Neural cell (in vitro differentiated cells): ENCODE results near the gene FADS1.

Experiments used
- EZH2 ChIP-seq: fragments of 200-600, 300-800 bp; shearing (Covaris generic), sonication (generic); IDR thresholded peaks from 2 replicates; pipeline ENCODE4 v1.6.1; 2014; ENCODE audit warnings: antibody characterized with exemption, low read length, borderline replicate concordance, mild to moderate bottlenecking; ENCODE audit not compliant: insufficient read depth, poor library complexity, severe bottlenecking
- POLR2AphosphoS5 ChIP-seq: IDR thresholded peaks from 2 replicates; pipeline ENCODE4 v1.6.1; 2012
- RAD21 ChIP-seq: fragments of 450-650 bp; conservative IDR thresholded peaks from 2 replicates; pipeline ENCODE4 v1.6.1; 2014; ENCODE audit warnings: antibody characterized with exemption, mild to moderate bottlenecking, moderate library complexity
- TF ChIP-seq, protein P1 (sequence below): fragments of 450-650 bp; IDR thresholded peaks from 2 replicates; pipeline ENCODE4 v1.5.1; 2014; ENCODE audit warnings: antibody characterized with exemption, mild to moderate bottlenecking, moderate library complexity; ENCODE audit not compliant: poor library complexity, severe bottlenecking
- TF ChIP-seq, protein P2 (sequence below): IDR thresholded peaks from 2 replicates; pipeline ENCODE4 v1.6.1; 2012; ENCODE audit warnings: borderline replicate concordance

DNA sequence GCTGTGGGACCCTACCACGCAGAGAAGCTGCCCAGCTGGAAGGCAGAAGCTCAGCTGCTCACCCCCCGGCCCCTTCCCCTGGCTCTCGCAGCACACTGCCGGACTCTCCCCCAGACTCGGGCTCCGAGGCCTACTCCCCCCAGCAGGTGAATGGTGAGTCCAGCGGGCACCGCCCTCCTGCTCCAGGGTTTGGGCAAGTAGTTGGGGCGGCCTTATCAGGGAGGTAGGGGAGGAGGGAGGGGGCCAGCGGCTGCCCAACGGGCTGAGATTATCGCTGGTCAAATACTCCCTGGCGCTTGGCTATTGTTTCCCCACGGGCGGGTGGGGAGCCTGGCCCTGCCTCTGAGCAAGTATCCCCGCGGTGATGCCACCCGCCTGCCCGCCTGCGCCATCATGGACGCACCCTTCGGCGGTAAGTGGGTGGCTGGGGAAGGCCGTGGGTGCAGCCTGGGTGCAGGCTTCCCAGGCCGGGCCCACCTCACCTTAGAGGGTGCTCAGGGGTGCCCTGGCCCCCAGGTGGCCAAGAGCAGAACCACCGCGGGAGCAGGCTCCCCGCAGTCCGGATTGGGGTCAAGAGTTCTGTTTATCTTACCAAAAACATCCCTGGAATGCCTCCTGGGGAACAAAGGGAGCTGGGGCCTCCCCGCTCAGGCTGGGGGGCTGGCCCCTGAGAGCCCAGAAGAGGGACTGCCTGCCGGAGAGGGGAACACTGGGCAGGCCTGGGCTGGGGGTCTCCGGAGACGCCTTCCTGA is 47.5 kb downstream of the FADS1 start:
- TF ChIP-seq, protein P1, sequence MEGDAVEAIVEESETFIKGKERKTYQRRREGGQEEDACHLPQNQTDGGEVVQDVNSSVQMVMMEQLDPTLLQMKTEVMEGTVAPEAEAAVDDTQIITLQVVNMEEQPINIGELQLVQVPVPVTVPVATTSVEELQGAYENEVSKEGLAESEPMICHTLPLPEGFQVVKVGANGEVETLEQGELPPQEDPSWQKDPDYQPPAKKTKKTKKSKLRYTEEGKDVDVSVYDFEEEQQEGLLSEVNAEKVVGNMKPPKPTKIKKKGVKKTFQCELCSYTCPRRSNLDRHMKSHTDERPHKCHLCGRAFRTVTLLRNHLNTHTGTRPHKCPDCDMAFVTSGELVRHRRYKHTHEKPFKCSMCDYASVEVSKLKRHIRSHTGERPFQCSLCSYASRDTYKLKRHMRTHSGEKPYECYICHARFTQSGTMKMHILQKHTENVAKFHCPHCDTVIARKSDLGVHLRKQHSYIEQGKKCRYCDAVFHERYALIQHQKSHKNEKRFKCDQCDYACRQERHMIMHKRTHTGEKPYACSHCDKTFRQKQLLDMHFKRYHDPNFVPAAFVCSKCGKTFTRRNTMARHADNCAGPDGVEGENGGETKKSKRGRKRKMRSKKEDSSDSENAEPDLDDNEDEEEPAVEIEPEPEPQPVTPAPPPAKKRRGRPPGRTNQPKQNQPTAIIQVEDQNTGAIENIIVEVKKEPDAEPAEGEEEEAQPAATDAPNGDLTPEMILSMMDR: no peak
- TF ChIP-seq RAD21: no peak
- TF ChIP-seq EZH2: no peak
- TF ChIP-seq, protein P2, sequence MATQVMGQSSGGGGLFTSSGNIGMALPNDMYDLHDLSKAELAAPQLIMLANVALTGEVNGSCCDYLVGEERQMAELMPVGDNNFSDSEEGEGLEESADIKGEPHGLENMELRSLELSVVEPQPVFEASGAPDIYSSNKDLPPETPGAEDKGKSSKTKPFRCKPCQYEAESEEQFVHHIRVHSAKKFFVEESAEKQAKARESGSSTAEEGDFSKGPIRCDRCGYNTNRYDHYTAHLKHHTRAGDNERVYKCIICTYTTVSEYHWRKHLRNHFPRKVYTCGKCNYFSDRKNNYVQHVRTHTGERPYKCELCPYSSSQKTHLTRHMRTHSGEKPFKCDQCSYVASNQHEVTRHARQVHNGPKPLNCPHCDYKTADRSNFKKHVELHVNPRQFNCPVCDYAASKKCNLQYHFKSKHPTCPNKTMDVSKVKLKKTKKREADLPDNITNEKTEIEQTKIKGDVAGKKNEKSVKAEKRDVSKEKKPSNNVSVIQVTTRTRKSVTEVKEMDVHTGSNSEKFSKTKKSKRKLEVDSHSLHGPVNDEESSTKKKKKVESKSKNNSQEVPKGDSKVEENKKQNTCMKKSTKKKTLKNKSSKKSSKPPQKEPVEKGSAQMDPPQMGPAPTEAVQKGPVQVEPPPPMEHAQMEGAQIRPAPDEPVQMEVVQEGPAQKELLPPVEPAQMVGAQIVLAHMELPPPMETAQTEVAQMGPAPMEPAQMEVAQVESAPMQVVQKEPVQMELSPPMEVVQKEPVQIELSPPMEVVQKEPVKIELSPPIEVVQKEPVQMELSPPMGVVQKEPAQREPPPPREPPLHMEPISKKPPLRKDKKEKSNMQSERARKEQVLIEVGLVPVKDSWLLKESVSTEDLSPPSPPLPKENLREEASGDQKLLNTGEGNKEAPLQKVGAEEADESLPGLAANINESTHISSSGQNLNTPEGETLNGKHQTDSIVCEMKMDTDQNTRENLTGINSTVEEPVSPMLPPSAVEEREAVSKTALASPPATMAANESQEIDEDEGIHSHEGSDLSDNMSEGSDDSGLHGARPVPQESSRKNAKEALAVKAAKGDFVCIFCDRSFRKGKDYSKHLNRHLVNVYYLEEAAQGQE: no peak
- TF ChIP-seq POLR2AphosphoS5: no peak
